ENCODE results near the gene RXFP4. TPM values are rescaled to one million over a fixed set of nuclear protein-coding genes. Genes with fewer than 3 reads are reported as not detected.

The RXFP4 gene
- total RNA-seq, 2 experiments from 2014 or later = not detected

DNA sequence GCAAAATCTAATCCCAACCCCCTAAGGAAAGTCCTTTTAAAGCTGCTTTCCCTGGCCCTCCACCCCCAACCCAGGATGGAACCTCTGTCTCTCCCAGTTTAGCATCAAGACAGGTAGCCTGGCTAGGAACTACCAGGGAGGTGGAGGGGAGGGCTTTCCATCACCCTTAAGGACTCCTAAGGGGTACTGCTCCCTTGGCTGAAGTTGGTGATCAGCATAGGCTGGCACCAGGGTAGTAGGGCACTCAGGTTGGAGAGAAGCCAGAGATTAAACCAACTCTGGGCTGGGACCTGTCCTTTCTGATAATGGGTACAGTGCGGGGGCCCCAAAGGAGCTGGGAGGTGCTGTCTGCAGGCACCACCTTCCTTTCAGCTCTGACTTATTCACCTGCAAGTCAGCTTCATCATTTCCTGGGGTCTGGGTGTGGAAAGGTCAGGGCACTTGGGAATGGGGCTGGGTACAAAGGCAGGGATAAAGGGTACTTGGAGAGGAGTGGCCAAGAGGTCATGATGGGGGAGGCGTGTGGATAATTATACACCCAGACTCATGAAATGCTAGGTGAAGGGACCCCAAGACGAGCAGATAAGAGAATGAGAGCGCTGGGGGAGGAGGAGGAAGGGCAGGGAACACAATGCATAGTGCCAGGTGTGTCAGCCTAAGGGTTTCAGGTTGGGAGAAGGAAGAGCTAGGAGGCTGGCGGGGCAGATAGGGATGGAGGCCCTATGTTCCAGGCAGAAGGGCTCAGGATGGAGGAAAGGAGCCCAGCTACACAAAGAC is 35.7 kb downstream of the RXFP4 start:
- no peaks in the 10 kb centered on the region for H3K9me3 Mint-ChIP-seq (ENCODE audit: low read depth)
- intact Hi-C loops (cut with DNase I, micrococcal nuclease) = loop anchor here (1.0 to 5.0 kb wide), 7 partner anchors 30 to 700 kb away; partner anchors contain the start of genes DAP3 (in 1 of the 2), GON4L (in 1 of the 2), HCN3 (in 1 of the 2) and RIT1 (in 1 of the 2)
- ChIA-PET CTCF (interaction anchor here (0.6 to 3.5 kb wide), 16 partner anchors 10 to 653 kb away, joined by 3 to 27 read pairs (median 4); partner anchors contain the start of genes KHDC4 and SSR2), POLR2A (interaction anchor here (0.7 to 6.5 kb wide), 11 partner anchors 10 to 236 kb away, joined by 3 to 62 read pairs (median 6); partner anchors contain the start of genes KHDC4, PMF1, SLC25A44 and SYT11)
- peak overlapping the region; percentile 100 for H3K4me3 Mint-ChIP-seq
- H3K27me3 Mint-ChIP-seq = no peaks in the 10 kb centered on the region
- peak overlapping the region; percentile 96 for H3K27ac Mint-ChIP-seq
- peaks cover 68% of the 10 kb centered on the region for H3K4me1 Mint-ChIP-seq
- DNase-seq (peak; percentile 54), ATAC-seq (peak; percentile 10)
- H3K36me3 Mint-ChIP-seq (ENCODE audit: low read depth) = peaks cover 49% of the 10 kb centered on the region

DNA sequence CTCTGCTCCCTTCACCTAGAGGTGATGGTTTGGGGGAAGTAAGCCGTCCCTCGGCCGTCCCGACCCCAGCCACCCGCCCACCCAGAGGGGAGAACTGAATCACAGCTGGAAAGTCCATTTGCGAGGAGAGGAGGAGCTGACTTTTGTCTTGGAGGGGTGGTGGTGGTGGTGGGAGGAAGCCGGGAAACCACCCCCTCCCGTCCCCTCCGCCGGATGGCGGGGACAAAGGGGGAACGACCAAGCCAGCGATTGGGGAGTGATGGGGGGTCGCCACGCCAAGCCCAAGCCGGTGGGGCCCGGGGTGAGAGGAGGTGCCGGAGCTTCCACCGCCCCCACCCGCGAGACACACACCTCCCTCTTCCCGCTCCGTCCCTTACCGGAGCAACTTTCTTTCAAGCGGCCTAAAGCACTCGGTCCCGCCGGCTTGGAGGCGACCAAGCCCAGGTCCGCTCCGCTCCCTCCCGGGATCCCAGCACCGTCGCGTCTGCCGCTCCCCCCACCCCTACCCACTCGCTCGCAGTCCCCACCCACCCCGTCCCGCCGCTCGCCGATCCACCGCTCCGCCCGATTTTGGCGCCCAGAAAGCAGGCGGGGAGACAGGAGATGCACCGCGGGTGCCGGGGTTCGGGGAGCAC is 36.4 kb downstream of the RXFP4 start:
- no peaks in the 10 kb centered on the region for H3K27me3 Mint-ChIP-seq
- H3K4me3 Mint-ChIP-seq = peak overlapping the region; percentile 100
- H3K27ac Mint-ChIP-seq = peak overlapping the region; percentile 96
- H3K9me3 Mint-ChIP-seq (ENCODE audit: low read depth) = no peaks in the 10 kb centered on the region
- H3K4me1 Mint-ChIP-seq = peaks cover 68% of the 10 kb centered on the region
- ChIA-PET POLR2A (interaction anchor here (0.8 to 6.5 kb wide), 11 partner anchors 10 to 235 kb away, joined by 3 to 62 read pairs (median 4); partner anchors contain the start of genes KHDC4, PMF1 and SYT11), CTCF (interaction anchor here (0.6 to 3.5 kb wide), 17 partner anchors 8 to 357 kb away, joined by 3 to 27 read pairs (median 4); partner anchors contain the start of genes KHDC4 and SSR2)
- intact Hi-C loops (cut with DNase I, micrococcal nuclease) = loop anchor here (1.0 to 5.0 kb wide), 13 partner anchors 8 to 701 kb away; partner anchors contain the start of genes KHDC4 (in 2 of the 2), RIT1 (in 2 of the 2), SYT11 (in 2 of the 2) and DAP3 (in 1 of the 2)
- peaks cover 45% of the 10 kb centered on the region for H3K36me3 Mint-ChIP-seq (ENCODE audit: low read depth)
- DNase-seq (peak; percentile 80), ATAC-seq (peak; percentile 20)

GRCh38 chr1:155978325-155978972 is 37.0 kb downstream of the RXFP4 start, which contains the start of gene ARHGEF2:
Gene ARHGEF2 (minus strand): TSS chr1:155978547. CDS start chr1:155978427, 120 bp downstream.
- Mint-ChIP-seq H3K36me3 (ENCODE audit: low read depth) (peaks cover 41% of the 10 kb centered on the region), H3K27me3 (no peaks in the 10 kb centered on the region), H3K27ac (peak within 1 kb of the TSS; percentile 96), H3K4me1 (peaks cover 68% of the 10 kb centered on the region), H3K9me3 (ENCODE audit: low read depth) (no peaks in the 10 kb centered on the region), H3K4me3 (peak within 1 kb of the TSS; percentile 100)
- CTCF ChIA-PET = interaction anchor here (0.9 to 3.5 kb wide), 8 partner anchors 9 to 59 kb away, joined by 3 to 27 read pairs (median 6); partner anchors contain the start of gene KHDC4
- ATAC-seq = peak; percentile 57
- DNase-seq = peak; percentile 88
- intact Hi-C loops (cut with DNase I, micrococcal nuclease) = loop anchor here (1.0 to 5.0 kb wide), 11 partner anchors 8 to 701 kb away; partner anchors contain the start of genes KHDC4 (in 2 of the 2), SYT11 (in 2 of the 2), DAP3 (in 1 of the 2) and GON4L (in 1 of the 2)
- POLR2A ChIA-PET = interaction anchor here (1.0 to 6.5 kb wide), 7 partner anchors 12 to 71 kb away, joined by 3 to 62 read pairs (median 4); partner anchors contain the start of gene KHDC4

- ChIA-PET CTCF (interaction anchor here (0.9 to 3.5 kb wide), 8 partner anchors 9 to 60 kb away, joined by 3 to 27 read pairs (median 6); partner anchors contain the start of gene KHDC4), POLR2A (interaction anchor here (1.1 to 6.5 kb wide), 6 partner anchors 12 to 72 kb away, joined by 3 to 62 read pairs (median 8); partner anchors contain the start of gene KHDC4)
- DNase-seq (peak; percentile 36), ATAC-seq (peak; percentile 4)
- peaks cover 64% of the 10 kb centered on the region for H3K4me1 Mint-ChIP-seq
- H3K4me3 Mint-ChIP-seq = peak overlapping the region; percentile 100
- intact Hi-C loops (cut with DNase I, micrococcal nuclease) = loop anchor here (1.0 to 5.0 kb wide), 11 partner anchors 9 to 702 kb away; partner anchors contain the start of genes KHDC4 (in 2 of the 2), SYT11 (in 2 of the 2), DAP3 (in 1 of the 2) and GON4L (in 1 of the 2)
- H3K36me3 Mint-ChIP-seq (ENCODE audit: low read depth) = peaks cover 40% of the 10 kb centered on the region
- peak overlapping the region; percentile 96 for H3K27ac Mint-ChIP-seq
- no peaks in the 10 kb centered on the region for H3K9me3 Mint-ChIP-seq (ENCODE audit: low read depth)
- H3K27me3 Mint-ChIP-seq = no peaks in the 10 kb centered on the region
Measured at GRCh38 chr1:155978973-155979429, 37.6 kb downstream of the RXFP4 start.

GRCh38 chr1:155979597-155980343 is 38.3 kb downstream of the RXFP4 start:
- no peak for ATAC-seq
- H3K4me1 Mint-ChIP-seq = peaks cover 58% of the 10 kb centered on the region
- peak overlapping the region; percentile 100 for H3K4me3 Mint-ChIP-seq
- no peaks in the 10 kb centered on the region for H3K9me3 Mint-ChIP-seq (ENCODE audit: low read depth)
- intact Hi-C loops (cut with DNase I, micrococcal nuclease) = loop anchor here (2.0 to 5.0 kb wide), 8 partner anchors 73 to 702 kb away; partner anchors contain the start of genes SYT11 (in 2 of the 2), DAP3 (in 1 of the 2), GON4L (in 1 of the 2) and HCN3 (in 1 of the 2)
- POLR2A ChIA-PET = interaction anchor here (0.6 to 3.8 kb wide), 3 partner anchors 13 to 61 kb away, joined by 4 to 20 read pairs (median 5); no protein-coding TSS in a partner anchor
- H3K27ac Mint-ChIP-seq = peak overlapping the region; percentile 96
- DNase-seq = no peak
- CTCF ChIA-PET = interaction anchor here (0.7 to 5.9 kb wide), 5 partner anchors 10 to 45 kb away, joined by 6 to 47 read pairs (median 6); partner anchors contain the start of gene KHDC4
- H3K36me3 Mint-ChIP-seq (ENCODE audit: low read depth) = peaks cover 34% of the 10 kb centered on the region
- H3K27me3 Mint-ChIP-seq = no peaks in the 10 kb centered on the region

DNA sequence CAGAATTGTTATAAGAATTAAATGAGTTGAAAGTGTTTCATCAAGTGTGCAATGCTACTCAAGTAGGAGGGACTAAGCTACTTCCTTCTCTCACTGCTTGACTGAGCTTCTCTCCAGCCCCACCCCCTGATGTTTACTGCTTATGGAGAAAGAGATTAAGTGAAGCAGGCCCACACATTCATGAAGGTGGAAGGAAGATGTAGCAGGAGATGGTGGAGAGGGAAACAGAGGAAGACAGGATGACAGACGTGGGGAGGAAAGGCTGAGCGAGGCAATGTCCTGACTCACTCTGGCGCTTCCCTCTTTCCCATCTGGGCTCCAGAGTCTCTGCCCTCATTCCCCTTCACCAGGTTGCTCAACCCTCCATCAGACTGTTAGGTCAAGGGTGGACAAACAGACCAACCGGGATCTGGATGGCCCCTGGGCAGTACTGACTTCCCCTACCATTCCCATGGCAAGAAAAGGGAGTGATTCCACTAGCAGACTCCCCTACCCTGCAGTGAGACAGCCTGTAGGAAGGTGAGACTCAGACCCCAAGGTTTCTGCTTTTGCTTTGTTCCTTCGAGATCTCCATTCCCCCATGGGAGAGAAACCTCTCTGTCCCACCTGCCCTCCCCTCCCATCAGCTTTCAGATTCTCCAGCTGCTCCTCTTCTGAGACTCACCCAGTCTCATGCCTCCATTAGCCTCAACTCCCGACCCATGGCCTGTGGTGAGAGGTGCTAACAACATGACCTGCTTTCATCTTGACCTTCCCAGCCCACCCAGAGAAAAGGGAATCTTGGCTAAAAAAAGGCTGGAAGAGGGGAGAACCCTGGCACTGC is 40.0 kb downstream of the RXFP4 start:
- POLR2A ChIA-PET = interaction anchor here (0.6 kb wide), 1 partner anchor 14 kb away, joined by 3 read pairs; no protein-coding TSS in a partner anchor
- Mint-ChIP-seq H3K9me3 (ENCODE audit: low read depth) (no peaks in the 10 kb centered on the region), H3K36me3 (ENCODE audit: low read depth) (peaks cover 31% of the 10 kb centered on the region), H3K4me3 (peak overlapping the region; percentile 100), H3K27ac (peak overlapping the region; percentile 96), H3K4me1 (peaks cover 44% of the 10 kb centered on the region), H3K27me3 (no peaks in the 10 kb centered on the region)
- CTCF ChIA-PET = interaction anchor here (0.8 to 5.9 kb wide), 10 partner anchors 8 to 85 kb away, joined by 3 to 47 read pairs (median 4); partner anchors contain the start of gene KHDC4
- ATAC-seq (peak; percentile 17), DNase-seq (peak; percentile 53)
- intact Hi-C loops (cut with DNase I, micrococcal nuclease) = no loop called here

- H3K4me1 Mint-ChIP-seq = peaks cover 44% of the 10 kb centered on the region
- ChIA-PET CTCF (interaction anchor here (1.0 to 5.9 kb wide), 4 partner anchors 10 to 84 kb away, joined by 3 to 47 read pairs (median 6); no protein-coding TSS in a partner anchor), POLR2A (no interaction called here)
- no peaks in the 10 kb centered on the region for H3K27me3 Mint-ChIP-seq
- H3K27ac Mint-ChIP-seq = peak overlapping the region; percentile 96
- H3K4me3 Mint-ChIP-seq = peak overlapping the region; percentile 100
- H3K36me3 Mint-ChIP-seq (ENCODE audit: low read depth) = peaks cover 25% of the 10 kb centered on the region
- no peak for DNase-seq
- intact Hi-C loops (cut with DNase I, micrococcal nuclease) = no loop called here
- ATAC-seq = no peak
- H3K9me3 Mint-ChIP-seq (ENCODE audit: low read depth) = no peaks in the 10 kb centered on the region
Measured at GRCh38 chr1:155982106-155982505, 40.7 kb downstream of the RXFP4 start.

DNA sequence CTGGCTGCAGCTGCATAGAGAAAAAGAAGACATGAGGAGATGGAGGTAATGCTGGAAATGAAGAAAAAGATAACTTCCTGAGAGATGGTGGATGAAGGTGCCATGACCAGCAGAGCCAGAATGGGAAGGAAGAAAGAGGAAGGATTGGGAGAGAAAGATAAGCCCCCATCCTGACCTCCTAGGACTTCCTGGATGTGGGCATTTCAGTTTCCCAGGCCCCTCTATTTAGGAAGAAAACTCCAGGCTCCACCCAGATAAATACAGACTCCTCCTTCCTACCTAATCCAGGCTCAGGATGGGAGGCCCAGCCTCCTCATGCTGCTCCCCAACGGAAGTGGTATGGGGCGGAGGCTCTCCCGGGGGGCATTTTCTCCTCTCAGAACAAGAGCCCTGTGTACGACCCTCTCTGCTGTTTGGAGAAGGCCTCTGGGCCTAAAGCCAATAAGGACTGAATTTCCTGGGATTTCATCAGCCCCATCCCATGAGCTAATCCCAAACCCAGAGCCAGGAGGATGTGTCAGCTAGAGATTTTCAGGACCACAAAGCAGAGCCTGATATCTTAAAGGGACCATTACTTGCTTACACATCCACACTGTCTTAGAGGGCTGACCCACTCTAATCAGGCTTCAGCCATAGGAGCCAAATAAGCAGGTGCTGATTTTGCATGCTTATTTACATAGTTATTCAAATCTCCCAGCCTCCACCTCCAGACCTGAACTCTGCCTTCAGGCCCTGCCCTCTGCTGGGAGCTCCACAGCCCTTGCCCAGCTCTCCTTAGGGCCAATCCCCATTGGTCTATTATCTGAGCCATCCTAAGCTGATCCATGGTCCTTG is 42.0 kb downstream of the RXFP4 start:
- H3K4me1 Mint-ChIP-seq = peaks cover 44% of the 10 kb centered on the region
- H3K27ac Mint-ChIP-seq = peak overlapping the region; percentile 47
- CTCF ChIA-PET = interaction anchor here (0.9 to 5.9 kb wide), 5 partner anchors 8 to 83 kb away, joined by 3 to 47 read pairs (median 4); no protein-coding TSS in a partner anchor
- H3K9me3 Mint-ChIP-seq (ENCODE audit: low read depth) = no peaks in the 10 kb centered on the region
- no peak overlapping the region for H3K4me3 Mint-ChIP-seq
- no peak for DNase-seq
- H3K36me3 Mint-ChIP-seq (ENCODE audit: low read depth) = peaks cover 17% of the 10 kb centered on the region
- peak; percentile 26 for ATAC-seq
- H3K27me3 Mint-ChIP-seq = no peaks in the 10 kb centered on the region
- intact Hi-C loops (cut with DNase I, micrococcal nuclease) = no loop called here
- POLR2A ChIA-PET = interaction anchor here (0.9 kb wide), 1 partner anchor 49 kb away, joined by 3 read pairs; the partner anchor contains the start of gene KHDC4

All from activated CD4-positive, alpha-beta T cell treated with anti-CD3 and anti-CD28 coated beads for 36 hours (primary cell).